Umbilical cord (tissue), 2 donors: Measurements from ENCODE around the gene FAM83D. TPM values are rescaled to one million over a fixed set of nuclear protein-coding genes. Genes with fewer than 3 reads are reported as not detected.
"Not testable (repeated sequence)": the region's sequence is repeated elsewhere in the genome, so short reads cannot be mapped to it uniquely, and the experiment has no call there.

ENCODE experiments used
- DNase-seq: peaks from one replicate; pipeline ENCODE4 v3.0.0-alpha.2; 2015; ENCODE audit warnings: low spot score
- total RNA-seq: library from RNA; depleted of rRNA; stranded (reverse); fragments of >200 nt; gene quantifications from one replicate; pipeline ENCODE4 v1.2.3, GENCODE V29; 2014; ENCODE audit warnings: low replicate concordance; ENCODE audit not compliant: insufficient read depth

The FAM83D gene
- total RNA-seq, 1 donor from 2014 or later = 5.3 TPM

DNA sequence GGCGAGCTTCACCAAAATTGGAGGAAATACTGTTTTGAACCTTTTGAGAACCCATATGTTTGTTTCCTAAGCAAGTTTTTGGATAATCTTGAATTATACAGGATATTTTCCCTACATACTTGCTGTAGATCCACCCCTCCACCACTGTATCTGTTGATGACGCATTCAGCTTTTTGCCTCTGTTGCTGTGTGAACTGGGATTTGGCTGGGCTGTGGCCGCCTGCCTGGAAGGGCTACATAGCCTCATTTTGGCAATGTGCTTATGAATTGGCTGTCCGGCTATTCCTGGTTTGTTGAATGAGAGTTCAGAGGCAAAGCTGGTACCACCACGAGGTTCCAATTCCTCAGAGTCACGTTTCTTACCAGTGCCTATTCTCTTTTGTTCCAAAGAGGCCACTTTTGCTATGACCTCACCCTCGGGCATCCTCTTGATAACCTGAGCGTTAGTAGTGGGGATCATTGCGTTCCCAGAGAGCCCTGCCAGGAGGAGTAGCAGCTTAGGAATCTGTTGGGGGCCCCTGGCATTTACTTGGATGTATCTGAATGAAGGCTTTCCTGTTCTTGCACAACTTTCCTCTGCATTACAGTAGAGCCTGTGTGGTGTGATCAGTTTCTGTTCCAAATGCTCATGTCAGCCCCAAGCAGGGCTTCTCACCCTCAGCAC is 6.4 kb downstream of the FAM83D start:
- peak; percentile 49 for DNase-seq

DNA sequence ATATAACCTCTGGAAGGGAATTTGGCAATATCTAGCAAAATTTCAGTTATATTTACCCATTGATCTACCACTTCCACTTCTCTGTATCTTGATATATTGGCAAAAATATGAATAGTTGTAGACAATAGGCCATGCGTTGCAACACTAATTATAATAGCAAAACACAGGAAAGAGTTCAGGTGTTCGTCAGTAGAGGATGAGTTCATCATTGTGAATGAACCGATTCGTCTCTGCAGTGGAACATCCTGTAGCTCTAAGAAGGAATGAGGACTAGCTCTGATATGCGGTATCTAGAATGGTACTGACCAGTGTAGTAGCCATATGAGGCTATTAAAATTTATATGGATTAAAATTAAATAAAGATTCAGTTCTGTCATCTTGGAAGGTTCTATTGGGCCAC is 8.3 kb downstream of the FAM83D start:
- DNase-seq = no peak

DNA sequence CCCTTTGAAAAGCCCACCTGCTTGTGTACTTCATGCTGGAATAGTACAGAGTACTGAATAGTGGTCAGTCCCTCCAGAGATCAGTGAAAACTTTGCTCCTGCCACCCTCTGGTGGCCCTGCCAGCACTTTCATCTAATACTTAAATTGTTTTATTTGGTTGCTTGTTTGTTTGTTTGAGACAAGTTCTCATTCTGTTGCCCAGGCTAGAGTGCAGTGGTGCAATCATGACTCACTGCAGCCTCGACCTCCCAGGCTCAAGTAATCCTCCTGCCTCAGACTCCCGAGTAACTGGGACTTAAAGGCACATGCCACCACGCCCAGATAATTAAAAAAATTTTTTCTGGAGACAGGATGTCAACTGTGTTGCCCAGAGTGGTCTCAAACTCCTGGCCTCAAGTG is 9.1 kb downstream of the FAM83D start:
- DNase-seq = no peak

DNA sequence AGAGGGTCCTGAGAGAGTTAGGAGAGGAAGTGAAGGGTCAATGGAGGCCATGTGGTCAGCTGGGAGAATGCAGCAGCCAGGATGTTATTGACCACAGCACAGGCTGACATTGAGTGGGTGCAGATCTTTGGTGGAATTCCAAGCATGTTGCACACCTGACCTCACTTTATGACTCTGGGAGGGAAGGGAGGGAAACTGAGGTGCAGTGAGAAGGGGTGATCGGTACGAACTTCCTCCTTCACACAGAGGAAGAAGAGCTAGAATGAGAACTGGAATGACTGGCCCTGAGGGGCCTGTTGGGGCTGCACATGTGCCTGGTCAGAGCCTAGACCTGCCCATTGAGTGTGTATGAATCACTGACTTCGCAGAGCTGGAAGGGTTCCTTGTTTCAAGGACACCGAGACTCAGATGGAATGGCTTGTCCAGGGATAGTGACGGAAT is 9.8 kb downstream of the FAM83D start:
- no peak for DNase-seq

DNA sequence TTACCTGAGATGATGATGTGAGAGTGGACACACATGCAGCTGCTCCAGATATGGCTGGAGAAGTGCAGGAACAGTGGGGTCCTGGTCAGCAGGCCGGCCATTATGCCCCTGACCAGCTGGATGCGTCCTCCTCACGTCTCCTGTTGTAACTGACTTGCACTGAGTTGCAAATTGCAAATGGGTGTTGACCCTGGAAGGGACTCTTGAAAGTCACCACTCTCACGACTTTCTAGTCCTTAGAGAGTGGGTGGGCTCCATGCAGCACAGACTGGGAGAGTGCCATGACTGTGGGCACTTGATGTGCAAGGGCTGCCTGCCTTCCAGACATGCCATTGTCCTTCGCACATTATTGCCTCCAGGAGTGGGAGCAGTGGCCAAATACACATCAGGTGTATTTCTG is 10.8 kb downstream of the FAM83D start:
- no peak for DNase-seq

DNA sequence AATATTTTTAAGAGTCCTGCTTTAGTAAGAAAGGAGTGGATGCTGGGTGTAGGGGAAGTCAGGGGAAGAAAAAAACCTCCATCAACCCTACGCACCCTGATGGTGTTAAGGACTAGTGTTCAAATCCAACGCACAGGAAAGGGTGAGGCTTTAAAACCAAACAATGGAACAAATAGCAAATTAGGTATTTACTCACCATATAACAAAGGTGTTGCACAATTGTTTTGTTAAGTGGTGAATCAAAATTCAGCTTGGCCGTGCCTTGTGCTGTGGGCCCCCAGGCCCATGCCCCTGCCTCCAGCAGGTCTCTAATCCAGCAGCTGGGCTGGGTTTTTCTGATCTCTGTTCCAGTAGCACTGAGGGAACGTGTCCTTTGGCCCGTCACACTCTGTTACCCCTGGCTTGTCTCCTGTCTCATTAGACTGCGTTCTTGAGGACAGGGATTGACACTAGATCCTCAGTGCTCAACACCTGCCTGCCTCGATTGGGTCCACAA is 11.8 kb downstream of the FAM83D start:
- no peak for DNase-seq

DNA sequence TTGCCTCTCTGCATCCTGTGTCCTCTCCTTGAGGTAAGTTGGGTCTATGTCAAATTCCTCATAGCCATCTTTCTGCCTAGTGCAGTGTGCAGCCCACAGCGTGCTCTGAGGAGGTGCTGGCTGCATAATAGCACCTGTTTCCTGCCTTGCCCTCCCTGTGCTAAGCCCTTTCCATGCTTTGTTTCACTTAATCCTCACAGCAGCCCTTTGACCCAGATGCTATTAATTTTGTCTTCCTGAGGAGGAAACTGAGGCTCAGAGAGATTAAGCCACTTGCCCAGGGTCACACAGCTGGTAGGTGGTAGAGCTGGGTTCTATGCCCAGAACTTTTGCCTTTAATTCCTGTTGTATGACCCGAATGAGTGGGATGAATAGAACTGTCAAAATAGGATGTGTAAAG is 13.5 kb downstream of the FAM83D start:
- no peak for DNase-seq

DNA sequence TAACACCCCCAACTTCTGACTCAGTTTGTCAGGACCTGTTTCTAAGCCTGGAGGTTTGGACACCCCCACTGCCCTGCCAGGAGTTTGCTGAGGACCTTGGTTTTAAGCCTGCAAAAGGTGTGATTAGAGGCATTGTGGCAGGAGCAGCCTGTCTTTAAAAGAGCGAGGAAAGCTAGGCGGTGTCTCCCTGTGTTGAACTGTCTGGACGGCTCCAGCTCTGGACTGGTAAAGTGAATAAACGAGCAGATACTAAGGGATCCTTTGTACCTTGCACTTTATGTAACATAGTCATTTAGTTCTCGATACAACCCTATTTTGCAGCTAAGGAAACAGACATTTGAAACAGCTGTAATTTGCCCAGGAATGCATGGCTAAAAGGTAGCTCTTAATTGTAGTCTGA is 14.4 kb downstream of the FAM83D start:
- no peak for DNase-seq

DNA sequence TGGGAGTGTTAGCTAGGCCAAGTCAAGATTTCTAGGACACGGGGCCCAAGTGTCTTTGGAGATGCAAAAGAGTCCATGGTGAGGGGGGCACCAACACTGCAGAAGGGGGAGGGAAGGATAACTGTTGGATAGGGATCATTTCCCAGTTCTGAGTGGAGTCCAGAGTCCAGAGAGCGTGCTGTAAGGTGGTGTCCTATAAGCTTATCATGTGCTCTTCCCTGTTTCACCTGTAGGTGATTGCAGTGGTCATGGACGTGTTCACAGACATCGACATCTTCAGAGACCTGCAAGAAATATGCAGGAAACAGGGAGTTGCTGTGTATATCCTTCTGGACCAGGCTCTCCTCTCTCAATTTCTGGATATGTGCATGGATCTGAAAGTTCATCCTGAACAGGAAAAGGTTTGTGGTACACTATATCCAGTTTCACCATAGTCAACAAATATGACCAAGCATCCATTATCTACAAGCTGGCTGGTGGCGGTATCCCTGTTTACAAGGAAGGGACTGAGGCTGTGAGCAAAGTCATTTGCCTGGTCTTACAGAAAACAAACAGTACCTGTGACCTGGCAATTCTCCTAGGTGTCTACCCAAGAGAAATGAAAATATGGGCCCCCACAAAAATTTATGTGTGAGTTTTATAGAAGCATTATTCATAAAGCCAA is 15.6 kb downstream of the FAM83D start:
- no peak for DNase-seq

DNA sequence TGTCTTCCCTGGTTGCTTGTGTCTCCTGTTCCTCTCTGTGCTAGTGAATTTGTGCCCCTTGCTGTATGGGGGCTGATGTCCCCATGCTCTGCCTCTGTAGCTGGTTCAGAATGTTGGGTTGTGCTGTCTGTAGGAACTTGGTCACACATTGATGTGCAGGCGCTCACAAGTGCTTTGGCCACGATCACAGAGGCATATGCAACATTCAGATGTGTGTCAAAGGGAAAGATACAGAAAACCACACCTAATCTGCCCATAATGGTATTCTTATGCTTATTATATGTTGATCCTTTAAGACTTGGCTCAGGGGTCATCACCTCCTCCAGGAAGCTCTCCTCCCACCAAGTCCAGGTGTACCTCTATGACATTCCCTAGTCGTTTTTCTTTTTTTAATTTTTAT is 18.8 kb downstream of the FAM83D start:
- no peak for DNase-seq

DNA sequence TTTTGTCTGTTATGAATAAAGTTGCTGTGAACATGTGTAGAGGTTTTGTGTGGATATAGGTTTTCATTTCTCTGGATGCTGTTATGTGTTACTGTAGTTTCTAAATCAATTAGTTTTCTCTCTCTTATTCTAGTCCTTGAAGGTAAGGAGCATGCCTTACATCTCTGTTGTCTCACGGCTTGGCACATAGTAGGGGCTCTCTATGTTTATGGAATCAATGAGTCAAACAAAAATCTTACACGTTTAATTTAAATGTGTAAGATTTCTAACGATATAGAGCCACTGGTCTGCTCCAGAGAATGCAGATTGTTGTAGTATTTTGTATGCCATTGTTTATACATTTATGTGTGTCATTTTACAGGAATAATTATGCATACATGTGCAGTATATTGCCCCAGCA is 20.6 kb downstream of the FAM83D start:
- DNase-seq = no peak

DNA sequence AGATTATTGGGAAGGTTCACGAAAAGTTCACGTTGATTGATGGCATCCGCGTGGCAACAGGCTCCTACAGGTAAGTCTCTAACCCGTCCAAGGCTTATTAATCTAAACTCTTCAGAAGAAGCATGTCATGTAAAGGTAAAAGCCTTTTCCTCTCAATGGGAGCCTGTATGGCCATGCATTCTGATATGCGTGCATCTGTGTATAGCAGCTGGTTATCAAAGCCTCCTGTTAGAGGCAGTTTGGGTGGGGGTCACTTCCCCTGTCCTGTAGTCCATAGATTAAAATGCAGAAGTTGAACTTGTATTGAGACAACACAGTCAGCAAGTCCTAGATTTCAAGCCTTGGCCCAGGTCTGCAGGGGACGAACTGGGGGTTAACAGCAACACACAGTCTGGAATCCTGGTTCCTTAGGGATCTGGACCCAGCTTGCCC is 21.7 kb downstream of the FAM83D start:
- no peak for DNase-seq

DNA sequence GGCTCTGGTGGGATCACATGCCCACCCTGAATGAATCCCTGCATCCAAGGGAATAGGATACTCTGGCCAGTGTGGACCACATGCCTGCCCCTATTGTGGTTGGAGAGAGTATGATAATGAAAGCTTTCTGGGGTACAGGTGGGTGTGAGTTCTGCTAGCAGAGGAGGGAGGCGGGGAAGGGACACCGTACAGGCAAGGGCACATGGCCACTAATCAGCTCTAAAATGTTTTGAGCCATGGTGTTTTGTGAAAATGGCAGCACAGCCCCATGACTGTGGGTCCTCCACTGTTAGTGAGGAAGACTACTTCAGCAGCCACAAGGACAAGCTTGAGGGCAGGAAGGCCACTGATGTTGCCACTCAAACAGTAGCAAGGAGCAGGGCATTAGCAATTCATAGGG is 24.0 kb downstream of the FAM83D start:
- DNase-seq = no peak

DNA sequence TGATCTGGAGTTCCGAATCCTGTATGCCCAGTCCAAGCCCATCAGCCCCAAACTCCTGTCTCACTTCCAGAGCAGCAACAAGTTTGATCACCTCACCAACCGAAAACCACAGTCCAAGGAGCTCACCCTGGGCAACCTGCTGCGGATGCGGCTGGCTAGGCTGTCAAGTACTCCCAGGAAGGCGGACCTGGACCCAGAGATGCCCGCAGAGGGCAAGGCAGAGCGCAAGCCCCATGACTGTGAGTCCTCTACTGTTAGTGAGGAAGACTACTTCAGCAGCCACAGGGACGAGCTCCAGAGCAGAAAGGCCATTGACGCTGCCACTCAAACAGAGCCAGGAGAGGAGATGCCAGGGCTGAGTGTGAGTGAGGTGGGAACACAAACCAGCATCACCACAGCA is 25.4 kb downstream of the FAM83D start:
- DNase-seq = no peak

DNA sequence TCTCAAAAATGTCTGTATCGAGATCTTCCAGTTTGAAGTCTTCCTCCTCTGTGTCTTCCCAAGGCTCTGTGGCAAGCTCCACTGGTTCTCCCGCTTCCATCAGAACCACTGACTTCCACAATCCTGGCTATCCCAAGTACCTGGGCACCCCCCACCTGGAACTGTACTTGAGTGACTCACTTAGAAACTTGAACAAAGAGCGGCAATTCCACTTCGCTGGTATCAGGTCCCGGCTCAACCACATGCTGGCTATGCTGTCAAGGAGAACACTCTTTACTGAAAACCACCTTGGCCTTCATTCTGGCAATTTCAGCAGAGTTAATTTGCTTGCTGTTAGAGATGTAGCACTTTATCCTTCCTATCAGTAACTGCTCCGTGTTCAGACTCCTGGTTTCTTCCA is 25.9 kb downstream of the FAM83D start:
- DNase-seq = no peak

DNA sequence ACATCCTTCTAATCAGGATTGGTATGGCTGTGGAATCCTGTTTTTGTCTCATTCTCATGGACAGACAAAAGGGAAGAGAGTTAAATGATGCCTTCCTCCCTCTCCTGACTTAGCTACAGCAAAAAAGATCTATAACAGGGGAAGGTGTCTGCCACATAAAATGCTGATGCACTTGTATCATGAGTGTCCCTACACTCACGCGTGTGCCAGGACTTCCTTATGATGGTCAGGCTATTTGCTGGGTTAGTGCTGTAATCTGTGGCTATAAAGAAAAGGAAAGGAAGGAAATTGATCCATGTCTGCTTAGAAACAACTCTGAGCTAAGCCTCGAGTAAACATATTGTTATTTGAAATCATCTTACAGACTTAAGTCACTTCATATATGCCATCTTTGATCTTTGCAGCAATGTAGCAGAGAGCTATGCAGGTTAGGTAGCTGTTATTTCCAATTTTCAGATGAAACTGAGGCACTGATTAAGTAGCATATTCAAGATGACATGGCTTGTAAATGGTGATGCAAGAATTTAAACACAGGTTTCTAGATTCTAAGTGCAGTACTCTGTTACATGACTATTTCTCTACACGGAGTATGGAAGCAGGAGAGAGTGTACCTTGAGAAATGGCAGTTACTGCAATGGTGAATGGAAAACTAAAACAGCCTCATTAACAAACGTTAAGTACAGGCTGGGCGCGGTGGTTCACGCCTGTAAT is 27.6 kb downstream of the FAM83D start:
- no peak for DNase-seq

DNA sequence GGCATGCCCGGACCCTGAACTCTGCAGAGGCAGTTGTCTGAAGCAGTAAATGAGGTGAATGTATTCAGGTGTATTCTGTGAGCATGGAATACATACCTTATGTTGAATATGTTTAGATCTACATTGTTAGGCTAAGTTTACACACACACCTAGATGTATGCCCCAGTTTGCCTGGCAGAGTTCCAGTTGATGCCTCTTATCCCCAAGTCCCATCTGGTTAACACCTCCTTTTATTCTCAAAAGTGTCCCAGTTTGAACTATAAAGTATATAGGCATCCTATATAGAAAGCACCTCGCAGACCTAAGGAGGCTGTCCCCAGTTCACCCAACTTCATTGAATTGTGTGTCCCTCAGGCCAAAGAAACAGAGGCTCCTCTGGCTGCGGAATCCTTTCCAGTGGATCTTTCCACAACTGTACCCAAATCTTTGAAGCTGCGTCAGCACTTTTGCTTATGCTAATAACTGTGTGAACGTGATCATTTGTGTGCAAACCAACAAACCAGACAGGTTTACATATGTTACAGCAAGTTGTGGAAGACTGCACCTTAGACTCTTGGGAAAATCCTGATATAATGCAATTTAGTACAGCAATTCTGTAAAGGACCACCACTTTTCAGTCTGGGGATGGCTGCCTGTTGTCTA is 31.1 kb downstream of the FAM83D start:
- DNase-seq = no peak

DNA sequence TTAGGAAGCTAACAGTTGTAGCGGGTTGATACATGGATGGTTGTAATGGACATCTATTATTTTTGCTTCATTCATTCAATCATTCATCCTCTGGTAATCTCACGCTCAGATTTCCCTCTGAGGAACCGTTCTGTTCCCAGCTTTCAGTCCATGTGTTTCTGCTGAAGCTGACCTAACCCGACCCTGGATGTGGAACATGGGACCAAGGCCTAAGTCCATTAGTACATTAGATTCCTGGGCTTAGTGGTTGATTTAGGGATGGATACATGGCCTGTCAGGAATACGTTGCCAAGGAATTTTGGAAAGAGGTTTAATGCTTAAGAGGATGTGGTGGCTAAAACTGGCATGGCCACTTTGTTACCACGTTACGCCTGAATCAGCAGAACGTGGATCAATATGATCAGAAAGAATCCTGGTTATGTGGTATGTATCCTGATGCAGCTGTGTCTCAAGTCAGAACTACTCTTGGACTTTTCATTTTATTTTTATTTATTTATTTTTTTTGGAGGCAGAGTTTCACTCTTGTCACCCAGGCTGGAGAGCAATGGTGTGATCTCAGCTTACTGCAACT is 31.8 kb downstream of the FAM83D start:
- no peak for DNase-seq

DNA sequence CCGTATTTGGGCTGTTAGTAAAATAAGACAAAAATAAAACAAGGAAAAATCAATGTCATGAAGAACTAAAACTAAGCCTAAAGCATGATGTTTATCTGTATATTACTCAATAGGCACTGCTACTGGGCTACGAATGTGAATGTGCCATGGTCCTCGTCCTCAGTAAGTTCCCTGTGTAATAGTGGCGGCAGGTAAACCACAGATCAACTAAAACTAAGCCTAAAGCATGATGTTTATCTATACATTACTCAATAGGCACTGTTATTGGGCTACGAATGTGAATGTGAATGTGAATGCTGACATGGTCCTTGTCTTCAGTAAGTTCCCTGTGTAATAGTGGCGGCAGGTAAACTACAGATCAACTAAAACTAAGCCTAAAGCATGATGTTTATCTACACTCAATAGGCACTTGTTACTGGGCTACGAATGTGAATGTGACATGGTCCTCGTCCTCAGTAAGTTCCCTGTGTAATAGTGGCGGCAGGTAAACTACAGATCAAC is 34.0 kb downstream of the FAM83D start:
- not testable (repeated sequence) for DNase-seq

DNA sequence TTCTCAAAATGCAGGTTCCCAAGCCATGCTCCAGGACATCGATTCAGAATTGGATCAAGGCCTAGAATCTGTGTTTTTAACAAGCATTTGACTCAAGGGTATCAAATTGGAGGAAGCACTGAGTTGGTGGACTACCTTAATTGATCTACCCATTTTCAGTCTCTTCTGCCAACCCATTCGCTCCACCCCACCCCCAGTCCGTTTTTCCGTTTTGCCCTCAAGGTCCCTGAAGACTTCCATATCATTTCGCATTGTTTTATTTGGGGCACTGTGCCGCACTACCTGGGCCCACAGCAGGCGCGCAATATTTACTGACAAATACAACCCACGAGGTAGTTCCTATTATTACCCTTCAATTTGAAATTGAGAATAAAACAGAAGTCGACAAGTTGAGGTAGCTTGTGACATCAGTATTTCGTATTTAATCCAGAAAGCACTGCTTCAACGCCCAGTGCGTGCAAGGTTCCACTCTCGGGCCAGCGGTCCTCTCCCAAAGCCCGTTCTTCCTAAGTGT is 35.4 kb downstream of the FAM83D start:
- DNase-seq = no peak
